Tibial nerve (tissue), 3 donors: ENCODE results near the gene GRM7.

ENCODE experiments used
- CTCF ChIP-seq, 5 experiments: fragments of 200-600 bp in 3 of 5; fragments of 450-650 bp in 2 of 5; sonication (generic) in 3 of 5; IDR thresholded peaks; one replicate each; pipeline ENCODE4 v1.5.1; 2016 to 2019; ENCODE audit warnings: antibody characterized with exemption in 5 of 5, mild to moderate bottlenecking in 3 of 5, moderate library complexity in 2 of 5
- POLR2A ChIP-seq, 2 donors: fragments of 450-650 bp; IDR thresholded peaks; one replicate each; pipeline ENCODE4 v1.6.1; 2017; ENCODE audit warnings: antibody characterized with exemption in 2 of 2, mild to moderate bottlenecking in 2 of 2, moderate library complexity in 2 of 2

GRCh38 chr3:7038394-7038793 is 177.5 kb downstream of the GRM7 start:
- TF ChIP-seq POLR2A (IDR thresholded peaks at IDR 0.05) (no peak), CTCF (IDR thresholded peaks at IDR 0.05) (no peak)
